K562 treated with DMSO at 1 percent for 24 hours (cell line): ENCODE data around the gene HSD3B7. TPM values are rescaled to one million over a fixed set of nuclear protein-coding genes. Genes with fewer than 3 reads are reported as not detected.

Experiments used
- total RNA-seq: library from RNA; unstranded; fragments of 300-600 nt; gene quantifications from 2 replicates; pipeline ENCODE4 v1.2.3, GENCODE V29; 2022; ENCODE audit warnings: low read depth; ENCODE audit not compliant: insufficient read depth

The HSD3B7 gene
- total RNA-seq = 41.6 and 42.7 TPM in 2 replicates

DNA sequence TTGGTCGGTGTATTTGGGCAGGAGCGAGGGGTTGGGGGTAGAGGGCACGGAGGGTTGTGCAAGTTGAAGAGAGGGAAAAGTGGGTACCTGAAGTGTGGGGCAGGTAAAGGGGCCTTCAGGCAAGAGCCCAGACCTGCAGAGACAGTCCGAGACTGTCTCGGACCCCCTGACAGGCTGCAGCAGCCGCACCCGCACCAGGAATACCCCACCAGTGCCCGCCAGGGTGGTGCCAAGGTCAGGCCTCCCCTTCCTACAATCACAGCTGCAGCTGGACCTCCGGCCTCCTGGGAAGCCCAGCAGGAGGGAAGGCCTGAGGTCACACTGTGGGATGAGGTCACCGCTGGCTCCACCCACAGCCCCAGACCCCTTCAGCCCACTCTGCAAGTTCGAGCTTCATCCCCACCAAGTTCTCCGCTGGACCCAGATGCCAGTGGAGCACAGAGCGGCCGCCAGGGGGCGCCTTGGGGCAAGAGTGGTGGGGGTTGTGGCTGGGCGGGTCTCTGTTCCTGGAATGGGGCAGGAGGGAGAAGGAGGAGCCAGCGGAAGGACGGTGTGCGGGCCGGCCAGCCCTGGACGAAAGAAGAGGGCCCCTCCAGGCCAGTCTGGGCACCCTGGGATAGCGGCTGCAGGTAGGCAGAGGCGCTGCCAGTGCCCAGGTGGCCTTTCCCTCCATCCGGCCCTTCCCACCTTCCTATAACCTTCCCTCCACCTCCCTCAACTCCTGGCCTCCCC, at the start of gene HSD3B7:
Gene HSD3B7, plus strand, starts transcription at position 539 of the 732 bp plus-strand sequence. CDS start 452 bp downstream, outside the sequence.

GRCh38 chr16:30948667-30949649, 36.0 kb upstream of the HSD3B7 start, which contains the start of gene ORAI3:
Gene ORAI3, plus strand, starts transcription at chr16:30949068. Its CDS starts 222 bp downstream, at chr16:30949290.

DNA sequence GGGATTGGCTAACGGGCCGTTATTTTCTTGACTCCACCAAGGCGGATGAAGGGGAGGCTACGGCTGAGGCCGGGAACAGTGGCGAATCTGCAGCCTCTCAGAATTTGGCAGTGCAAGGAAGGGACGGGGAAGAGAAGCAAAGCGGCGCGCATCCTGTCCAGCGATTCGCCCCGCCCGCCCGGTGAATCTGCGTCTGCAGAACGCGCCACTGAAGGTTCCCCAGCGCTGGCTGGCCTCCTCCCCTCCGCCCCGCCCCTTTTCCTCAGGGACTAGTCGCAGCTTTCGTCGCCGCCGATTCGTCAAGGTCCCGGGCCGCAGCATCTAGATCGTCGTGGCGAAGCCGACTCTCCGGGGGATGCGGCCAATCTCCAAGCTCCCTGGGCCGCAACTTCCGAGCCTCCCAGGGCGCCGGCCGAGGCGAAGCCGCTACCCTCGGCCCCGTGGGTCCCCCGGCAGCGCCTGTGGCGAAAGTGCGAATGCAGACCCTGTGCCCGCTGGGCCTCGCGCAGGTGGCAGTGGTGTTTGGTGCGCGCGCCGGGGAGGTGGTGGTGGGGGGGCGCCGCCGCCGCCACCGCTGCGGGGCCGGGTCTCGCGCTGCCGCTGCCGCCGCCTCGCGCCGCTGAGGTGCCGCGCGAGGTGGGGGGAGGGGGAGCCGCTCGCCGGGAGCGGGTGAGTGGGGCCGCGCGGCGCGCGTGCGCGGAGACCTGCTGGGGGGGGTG, 27.4 kb upstream of the HSD3B7 start, which contains the start of gene SETD1A:
Gene SETD1A, plus strand, starts transcription at position 299 of the 719 bp plus-strand sequence. CDS start 978 bp downstream, outside the sequence.

GRCh38 chr16:31010585-31011325, 25.7 kb downstream of the HSD3B7 start, which contains the start of gene STX1B:
Gene STX1B, minus strand, starts transcription at chr16:31010638. Its CDS starts 242 bp downstream, at chr16:31010396.

DNA sequence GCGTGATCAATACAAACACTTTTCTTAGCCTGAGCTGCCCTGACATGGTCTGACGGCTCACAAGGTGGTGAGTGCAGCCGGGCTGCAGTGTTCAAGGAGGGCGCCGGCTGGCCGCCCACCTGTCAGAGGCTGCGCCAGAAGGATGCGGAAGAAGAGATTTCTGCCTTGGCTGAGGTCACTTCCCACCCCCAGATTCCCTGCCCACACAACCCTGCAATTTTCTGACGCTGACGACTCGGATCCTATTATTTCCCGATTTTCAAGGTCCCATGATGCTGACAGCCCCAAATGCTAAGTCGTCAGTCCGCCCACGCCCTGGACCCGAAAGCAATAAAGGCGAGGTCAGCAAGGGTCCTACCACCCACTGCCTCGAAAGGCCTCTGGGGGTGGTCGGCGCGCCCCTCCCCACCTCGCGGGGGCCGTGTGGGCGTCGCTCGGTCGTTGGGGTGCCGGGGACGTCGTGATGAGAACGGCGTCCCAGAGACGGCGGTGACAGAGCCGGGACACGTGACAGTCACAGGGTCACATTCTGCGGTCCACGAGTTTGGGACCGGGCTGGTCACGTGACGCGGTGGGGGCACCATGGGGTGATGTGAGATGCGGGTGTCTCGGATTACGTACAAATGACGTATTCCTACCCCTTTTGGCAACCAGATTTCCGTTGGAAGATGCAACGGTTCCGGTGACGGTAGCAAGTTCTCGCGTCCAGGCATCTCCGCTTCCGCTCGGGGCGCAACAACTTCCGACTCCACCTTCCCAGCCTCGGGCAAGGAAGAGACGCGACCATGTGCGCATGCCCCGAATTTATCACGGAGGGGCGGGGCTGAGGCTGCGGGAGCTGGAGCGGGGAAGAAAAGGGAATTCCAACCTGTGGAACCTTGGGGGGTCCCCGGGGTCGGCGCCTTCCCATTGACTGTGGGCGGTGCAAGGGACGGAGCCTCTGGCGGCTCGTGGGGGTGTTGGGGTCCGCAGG, 48.0 kb downstream of the HSD3B7 start, which contains the start of gene STX4:
Gene STX4, plus strand, starts transcription at position 823 of the 973 bp plus-strand sequence. CDS start 248 bp downstream, outside the sequence.

Other genes starting within 250 kb of the HSD3B7 start
- 50.6 and 51.7 TPM in 2 replicates for gene PHKG2, start 236.8 kb upstream of the HSD3B7 start, total RNA-seq
- gene CFAP119, start 223.1 kb upstream of the HSD3B7 start, total RNA-seq = 12.9 and 15.0 TPM in 2 replicates
- 95.9 and 110 TPM in 2 replicates for gene RNF40, start 222.9 kb upstream of the HSD3B7 start, total RNA-seq
- gene ZNF629, start 198.0 kb upstream of the HSD3B7 start, total RNA-seq = 16.4 and 17.8 TPM in 2 replicates
- 39.7 and 39.8 TPM in 2 replicates for gene BCL7C, start 91.1 kb upstream of the HSD3B7 start, total RNA-seq
- gene CTF1, start 88.6 kb upstream of the HSD3B7 start, total RNA-seq = 3.7 and 4.2 TPM in 2 replicates
- gene FBXL19, start 61.6 kb upstream of the HSD3B7 start, total RNA-seq = 30.5 TPM in 2 replicates
- 86.5 and 97.3 TPM in 2 replicates for gene ORAI3, start 36.1 kb upstream of the HSD3B7 start, total RNA-seq
- 21.2 and 22.6 TPM in 2 replicates for gene SETD1A, start 27.5 kb upstream of the HSD3B7 start, total RNA-seq
- 0.65 and 0.82 TPM in 2 replicates for gene STX1B, start 25.4 kb downstream of the HSD3B7 start, total RNA-seq
- 48.7 and 57.8 TPM in 2 replicates for gene STX4, start 48.4 kb downstream of the HSD3B7 start, total RNA-seq
- 20.7 and 21.1 TPM in 2 replicates for gene ZNF668, start 89.0 kb downstream of the HSD3B7 start, total RNA-seq
- 20.6 and 23.7 TPM in 2 replicates for gene ZNF646, start 89.2 kb downstream of the HSD3B7 start, total RNA-seq
- gene PRSS53, start 103.7 kb downstream of the HSD3B7 start, total RNA-seq = 3.0 and 3.1 TPM in 2 replicates
- 203 and 206 TPM in 2 replicates for gene VKORC1, start 109.6 kb downstream of the HSD3B7 start, total RNA-seq
- 57.1 and 65.5 TPM in 2 replicates for gene BCKDK, start 123.2 kb downstream of the HSD3B7 start, total RNA-seq
- 76.8 and 93.8 TPM in 2 replicates for gene KAT8, start 132.5 kb downstream of the HSD3B7 start, total RNA-seq
- gene PRSS8, start 150.5 kb downstream of the HSD3B7 start, total RNA-seq = 56.3 and 61.3 TPM in 2 replicates
- gene PRSS36, start 164.9 kb downstream of the HSD3B7 start, total RNA-seq = 0.45 TPM in 1 of 2 replicates, not detected in the other
- 211 and 283 TPM in 2 replicates for gene FUS, start 194.9 kb downstream of the HSD3B7 start, total RNA-seq
- 91.6 and 93.5 TPM in 2 replicates for gene PYCARD, start 217.6 kb downstream of the HSD3B7 start, total RNA-seq
- gene TRIM72, start 228.9 kb downstream of the HSD3B7 start, total RNA-seq = 0.02 TPM in 1 of 2 replicates, not detected in the other
- not detected in 2 replicates for gene PYDC1, start 231.9 kb downstream of the HSD3B7 start, total RNA-seq